NB4 (cell line): ENCODE data around the gene DUOX1.
A peak's percentile ranks its signal among the peaks of the same experiment; 100 is the strongest.
"Not testable (repeated sequence)": the region's sequence is repeated elsewhere in the genome, so short reads cannot be mapped to it uniquely, and the experiment has no call there.

Experiments
- DNase-seq: peaks from one replicate; pipeline ENCODE4 v3.0.0; 2010; ENCODE audit warnings: low read depth
- H3K4me3 ChIP-seq: one replicate; pipeline ENCODE4 v1.5.1; 2011; ENCODE audit warnings: mild to moderate bottlenecking, low read depth, low read length, moderate library complexity
- MYC ChIP-seq: IDR thresholded peaks from 2 replicates; pipeline ENCODE4 v1.6.1; 2011; ENCODE audit warnings: low read depth, low read length
- POLR2A ChIP-seq: IDR thresholded peaks from 2 replicates; pipeline ENCODE4 v1.6.1; 2011; ENCODE audit warnings: mild to moderate bottlenecking; ENCODE audit not compliant: insufficient read length; ENCODE audit errors: extremely low read depth
- TF ChIP-seq, protein P1 (sequence below): IDR thresholded peaks from 2 replicates; pipeline ENCODE4 v1.6.1; 2011; ENCODE audit warnings: low read depth, low read length
- TF ChIP-seq, protein P2 (sequence below): IDR thresholded peaks from one replicate; pipeline ENCODE4 v1.5.1; 2012; ENCODE audit warnings: low read depth, low read length

The DUOX1 gene

DNA sequence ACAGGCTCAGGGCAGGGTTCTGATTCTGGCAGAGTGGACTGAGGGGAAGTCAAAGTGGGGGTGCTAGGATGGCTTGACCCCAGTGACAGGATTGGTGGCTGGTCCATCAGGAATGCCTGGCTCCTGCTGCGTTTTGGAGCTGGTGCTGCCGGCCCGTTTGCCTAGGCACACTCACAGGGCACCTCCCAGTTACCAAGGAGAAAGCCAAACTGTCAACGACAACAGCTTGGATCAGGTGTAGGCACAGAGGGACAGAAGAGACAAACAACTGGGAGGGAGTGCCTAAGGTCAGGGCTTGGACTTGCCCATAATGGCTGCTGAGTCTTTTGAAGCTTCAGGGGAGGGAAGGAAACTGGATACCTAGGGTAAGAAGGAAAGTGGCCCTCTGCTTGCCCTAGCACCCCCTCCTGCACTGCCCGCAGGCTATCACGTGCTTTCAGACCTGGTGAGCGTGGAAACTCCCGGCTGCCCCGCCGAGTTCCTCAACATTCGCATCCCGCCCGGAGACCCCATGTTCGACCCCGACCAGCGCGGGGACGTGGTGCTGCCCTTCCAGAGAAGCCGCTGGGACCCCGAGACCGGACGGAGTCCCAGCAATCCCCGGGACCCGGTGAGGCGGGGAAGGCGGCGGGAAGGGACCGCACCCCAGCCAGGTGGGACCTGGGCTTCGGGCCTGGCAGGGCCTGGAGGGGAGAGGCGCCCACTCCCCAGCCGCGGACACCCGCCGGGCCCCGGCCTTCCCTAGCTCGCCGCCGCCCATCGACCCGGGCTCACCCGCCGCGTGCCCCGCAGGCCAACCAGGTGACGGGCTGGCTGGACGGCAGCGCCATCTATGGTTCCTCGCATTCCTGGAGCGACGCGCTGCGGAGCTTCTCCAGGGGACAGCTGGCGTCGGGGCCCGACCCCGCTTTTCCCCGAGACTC lies 5.1 kb downstream of the DUOX1 start:
- H3K4me3 ChIP-seq = no peak overlapping the region
- no peak for DNase-seq
- TF ChIP-seq, protein P1, sequence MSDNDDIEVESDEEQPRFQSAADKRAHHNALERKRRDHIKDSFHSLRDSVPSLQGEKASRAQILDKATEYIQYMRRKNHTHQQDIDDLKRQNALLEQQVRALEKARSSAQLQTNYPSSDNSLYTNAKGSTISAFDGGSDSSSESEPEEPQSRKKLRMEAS = no peak
- TF ChIP-seq MYC (no peak), POLR2A (no peak)
- TF ChIP-seq, protein P2, sequence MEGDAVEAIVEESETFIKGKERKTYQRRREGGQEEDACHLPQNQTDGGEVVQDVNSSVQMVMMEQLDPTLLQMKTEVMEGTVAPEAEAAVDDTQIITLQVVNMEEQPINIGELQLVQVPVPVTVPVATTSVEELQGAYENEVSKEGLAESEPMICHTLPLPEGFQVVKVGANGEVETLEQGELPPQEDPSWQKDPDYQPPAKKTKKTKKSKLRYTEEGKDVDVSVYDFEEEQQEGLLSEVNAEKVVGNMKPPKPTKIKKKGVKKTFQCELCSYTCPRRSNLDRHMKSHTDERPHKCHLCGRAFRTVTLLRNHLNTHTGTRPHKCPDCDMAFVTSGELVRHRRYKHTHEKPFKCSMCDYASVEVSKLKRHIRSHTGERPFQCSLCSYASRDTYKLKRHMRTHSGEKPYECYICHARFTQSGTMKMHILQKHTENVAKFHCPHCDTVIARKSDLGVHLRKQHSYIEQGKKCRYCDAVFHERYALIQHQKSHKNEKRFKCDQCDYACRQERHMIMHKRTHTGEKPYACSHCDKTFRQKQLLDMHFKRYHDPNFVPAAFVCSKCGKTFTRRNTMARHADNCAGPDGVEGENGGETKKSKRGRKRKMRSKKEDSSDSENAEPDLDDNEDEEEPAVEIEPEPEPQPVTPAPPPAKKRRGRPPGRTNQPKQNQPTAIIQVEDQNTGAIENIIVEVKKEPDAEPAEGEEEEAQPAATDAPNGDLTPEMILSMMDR = no peak

DNA sequence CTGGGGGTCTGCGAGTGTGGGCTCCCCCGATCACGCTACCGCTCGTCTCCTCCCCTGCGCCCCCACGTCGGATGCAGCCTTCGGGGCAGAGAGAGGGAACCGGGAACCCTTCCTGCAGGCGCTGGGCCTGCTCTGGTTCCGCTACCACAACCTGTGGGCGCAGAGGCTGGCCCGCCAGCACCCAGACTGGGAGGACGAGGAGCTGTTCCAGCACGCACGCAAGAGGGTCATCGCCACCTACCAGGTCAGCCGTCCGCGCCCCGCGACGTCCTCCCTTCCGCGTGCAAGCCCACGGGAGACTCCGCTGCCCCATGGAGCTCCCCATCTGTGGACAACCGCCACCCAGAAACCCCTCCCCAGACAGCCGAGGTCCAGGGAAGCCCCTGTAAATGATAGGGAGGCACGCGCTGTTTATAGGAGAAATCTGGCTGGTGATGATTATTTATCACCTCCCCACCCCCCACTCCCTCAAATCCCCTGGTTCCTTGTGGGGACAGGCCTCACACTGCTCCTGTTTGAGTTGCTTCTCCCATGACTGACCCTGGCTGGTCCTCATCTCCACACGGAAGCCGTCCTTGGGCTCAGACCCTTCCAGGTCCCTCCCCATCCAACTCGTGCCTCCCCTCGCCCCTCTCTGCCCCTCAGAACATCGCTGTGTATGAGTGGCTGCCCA lies 6.0 kb downstream of the DUOX1 start:
- not testable (repeated sequence) for DNase-seq, H3K4me3 ChIP-seq

DNA sequence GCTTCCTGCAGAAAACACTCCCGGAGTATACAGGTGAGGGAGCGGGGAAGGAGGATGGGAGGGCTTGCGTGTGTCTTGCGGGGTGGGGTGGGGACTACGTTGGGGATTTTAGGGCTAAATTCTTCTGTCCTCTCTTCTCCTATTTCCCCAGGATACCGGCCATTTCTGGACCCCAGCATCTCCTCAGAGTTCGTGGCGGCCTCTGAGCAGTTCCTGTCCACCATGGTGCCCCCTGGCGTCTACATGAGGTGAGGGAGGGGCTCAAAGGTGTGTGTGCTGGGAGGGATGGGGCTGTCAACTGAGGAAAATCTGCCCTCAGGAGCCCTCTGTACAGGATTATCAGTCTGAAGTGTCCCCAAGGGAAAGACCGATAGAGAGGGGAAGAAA lies 6.6 kb downstream of the DUOX1 start:
- DNase-seq = no peak
- TF ChIP-seq, protein P1 = no peak
- TF ChIP-seq, protein P2 = peak; percentile 18
- H3K4me3 ChIP-seq = no peak overlapping the region

DNA sequence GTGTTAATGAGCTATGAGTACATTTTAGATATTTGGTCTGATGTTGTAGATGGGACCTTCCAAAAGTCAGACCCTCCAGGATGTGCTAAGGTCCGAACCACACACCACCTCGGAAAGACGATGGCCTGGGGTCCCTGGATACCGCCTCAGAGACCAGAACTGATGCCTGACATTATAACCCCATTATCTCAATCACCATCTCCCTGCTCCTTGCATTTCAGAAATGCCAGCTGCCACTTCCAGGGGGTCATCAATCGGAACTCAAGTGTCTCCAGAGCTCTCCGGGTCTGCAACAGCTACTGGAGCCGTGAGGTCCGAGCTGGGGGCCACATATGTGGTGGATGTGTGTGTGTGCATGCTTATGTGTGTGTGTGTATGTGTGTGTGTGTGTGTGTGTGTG lies 7.9 kb downstream of the DUOX1 start:
- TF ChIP-seq MYC (no peak), POLR2A (no peak)
- TF ChIP-seq, protein P1 = no peak
- TF ChIP-seq, protein P2 = no peak
- DNase-seq = no peak
- no peak overlapping the region for H3K4me3 ChIP-seq

DNA sequence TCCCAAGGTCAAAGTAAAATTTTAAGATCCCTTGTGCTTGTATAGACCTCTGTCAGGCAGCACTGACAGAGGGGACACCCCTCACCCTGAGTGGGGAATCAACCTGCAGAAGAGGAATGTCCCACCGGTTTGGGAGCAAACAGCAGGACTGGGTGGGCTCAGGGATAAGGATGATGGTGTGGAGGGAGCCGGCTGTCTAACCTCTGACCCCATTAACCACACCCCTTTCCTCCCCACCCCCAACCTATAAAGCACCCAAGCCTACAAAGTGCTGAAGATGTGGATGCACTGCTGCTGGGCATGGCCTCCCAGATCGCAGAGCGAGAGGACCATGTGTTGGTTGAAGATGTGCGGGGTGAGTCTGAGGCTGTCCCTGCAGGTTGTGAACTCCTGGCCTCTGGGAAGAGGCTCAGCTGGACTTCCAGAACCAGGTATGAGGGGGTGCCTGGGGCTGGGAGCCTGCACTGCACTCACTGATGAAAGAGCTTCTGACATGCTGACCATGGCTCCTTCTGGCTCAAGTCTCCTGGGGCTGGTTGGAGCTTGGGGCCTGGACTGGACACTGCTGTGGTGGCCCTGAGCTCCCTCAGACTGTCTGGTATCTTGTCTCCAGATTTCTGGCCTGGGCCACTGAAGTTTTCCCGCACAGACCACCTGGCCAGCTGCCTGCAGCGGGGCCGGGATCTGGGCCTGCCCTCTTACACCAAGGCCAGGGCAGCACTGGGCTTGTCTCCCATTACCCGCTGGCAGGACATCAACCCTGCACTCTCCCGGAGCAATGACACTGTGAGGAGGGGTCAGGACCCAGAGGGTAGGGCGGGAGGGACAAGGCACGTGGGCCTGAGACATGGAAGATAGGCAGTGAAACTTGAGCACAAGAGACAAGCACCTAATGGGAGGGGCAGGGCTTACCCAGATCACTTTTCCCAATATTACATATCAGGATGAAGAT lies 9.3 kb downstream of the DUOX1 start:
- no peak overlapping the region for H3K4me3 ChIP-seq
- no peak for TF ChIP-seq MYC
- TF ChIP-seq, protein P1 = no peak
- TF ChIP-seq POLR2A = no peak
- TF ChIP-seq, protein P2 = no peak
- DNase-seq = no peak

DNA sequence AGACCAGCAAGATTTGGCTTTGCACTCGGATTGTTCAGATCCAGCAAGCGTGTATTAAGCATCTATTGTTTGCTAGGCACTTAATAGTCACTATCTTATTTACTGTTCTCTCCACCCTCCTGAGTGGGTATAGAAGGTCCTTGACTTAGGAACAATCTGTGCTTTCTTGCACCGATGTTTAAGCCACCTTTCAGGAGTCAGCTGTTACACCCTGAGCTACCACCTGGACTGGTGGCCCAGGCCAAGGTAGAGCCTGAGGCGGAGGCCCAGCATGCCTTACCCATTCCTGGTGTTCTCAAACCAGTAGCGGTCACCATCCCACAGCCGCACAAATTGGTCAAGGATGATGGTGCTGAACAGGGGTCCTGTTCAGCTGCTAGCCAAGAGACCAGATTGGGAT lies 10.0 kb downstream of the DUOX1 start:
- H3K4me3 ChIP-seq = no peak overlapping the region
- TF ChIP-seq POLR2A (no peak), MYC (no peak)
- TF ChIP-seq, protein P2 = no peak
- TF ChIP-seq, protein P1 = no peak
- DNase-seq = no peak
